Mucosa of descending colon (tissue), 3 donors: Measurements from ENCODE around the gene TRAM2. TPM values are rescaled to one million over a fixed set of nuclear protein-coding genes. Genes with fewer than 3 reads are reported as not detected.

Experiments
- ATAC-seq: fragments of 200-7000 bp; cut with Tn5 transposase; one replicate; pipeline ENCODE4 v1.9.1; 2020; ENCODE audit warnings: mild to moderate bottlenecking, moderate library complexity
- DNase-seq, 3 donors: peaks; one replicate each; pipeline ENCODE4 v3.0.0-alpha.2; 2020
- H3K36me3 ChIP-seq: fragments of 200-600 bp; one replicate; pipeline ENCODE4 v1.8.0; 2021; ENCODE audit warnings: low read depth, mild to moderate bottlenecking
- H3K4me1 ChIP-seq: fragments of 200-600 bp; one replicate; pipeline ENCODE4 v1.8.0; 2021; ENCODE audit warnings: low read depth, mild to moderate bottlenecking
- H3K4me3 ChIP-seq: fragments of 200-600 bp; one replicate; pipeline ENCODE4 v1.8.0; 2021; ENCODE audit warnings: mild to moderate bottlenecking
- H3K9me3 ChIP-seq: fragments of 200-600 bp; one replicate; pipeline ENCODE4 v1.8.0; 2021; ENCODE audit warnings: mild to moderate bottlenecking
- CTCF ChIP-seq: fragments of 200-600 bp; IDR thresholded peaks from one replicate; pipeline ENCODE4 v1.8.0; 2022; ENCODE audit warnings: antibody characterized with exemption, mild to moderate bottlenecking
- intact Hi-C, 2 donors: fragments of 100-400 bp; cut with DNase I in 1 of 2; cut with micrococcal nuclease in 1 of 2; formaldehyde crosslinking; loops; one replicate each; pipeline versions ENCODE4 v1.11.0 to v1.11.1; 2022; cut with DNase I, micrococcal nuclease
- total RNA-seq, 3 donors: library from RNA; stranded (reverse); fragmentation: NEBNext Ultra II Directional in 2 of 3; extraction: Animal tissue kit (Norgen Biotek cat#: 25700) in 2 of 3; gene quantifications; one replicate each; pipeline versions ENCODE4 v1.2.1 to v1.2.4, GENCODE V29; 2021 to 2023
- donor health status: DM: no; HTN: no; CAD: no; lungs with moderate emphysema.
- donor health status: DM: no; HTN: no; CAD: no.
- donor health status: DM: no; HTN: yes; CAD: no.

TRAM2 gene
- total RNA-seq, 3 donors from 2014 or later, result 20.3 to 25.0 (median 24.1) TPM

- no peak overlapping the region for H3K4me3 ChIP-seq
- DNase-seq (no peak), ATAC-seq (no peak)
- intact Hi-C loops, result no loop called here
- TF ChIP-seq CTCF, result no peak
- H3K4me1 ChIP-seq, result no peaks in the 10 kb centered on the region
- no peaks in the 10 kb centered on the region for H3K36me3 ChIP-seq
- no peaks in the 10 kb centered on the region for H3K9me3 ChIP-seq
Observed at GRCh38 chr6:52526634-52527033, 50.2 kb downstream of the TRAM2 start.

- no peak for ATAC-seq
- Histone ChIP-seq H3K36me3 (no peaks in the 10 kb centered on the region), H3K9me3 (no peaks in the 10 kb centered on the region), H3K4me3 (no peak overlapping the region), H3K4me1 (no peaks in the 10 kb centered on the region)
- TF ChIP-seq CTCF, result no peak
- DNase-seq, result no peak
- intact Hi-C loops, result no loop called here
Observed at GRCh38 chr6:52524918-52525317, 51.9 kb downstream of the TRAM2 start.

- Histone ChIP-seq H3K36me3 (no peaks in the 10 kb centered on the region), H3K4me3 (no peak overlapping the region), H3K4me1 (no peaks in the 10 kb centered on the region), H3K9me3 (no peaks in the 10 kb centered on the region)
- no peak for DNase-seq
- TF ChIP-seq CTCF, result no peak
- no peak for ATAC-seq
- intact Hi-C loops, result no loop called here
Observed at GRCh38 chr6:52523378-52524142, 53.3 kb downstream of the TRAM2 start.

GRCh38 chr6:52522655-52523054 is 54.2 kb downstream of the TRAM2 start:
- Histone ChIP-seq H3K4me1 (no peaks in the 10 kb centered on the region), H3K9me3 (no peaks in the 10 kb centered on the region), H3K36me3 (no peaks in the 10 kb centered on the region), H3K4me3 (no peak overlapping the region)
- ATAC-seq (no peak), DNase-seq (no peak)
- TF ChIP-seq CTCF, result no peak
- intact Hi-C loops, result no loop called here

GRCh38 chr6:52522151-52522626 is 54.7 kb downstream of the TRAM2 start:
- DNase-seq (no peak), ATAC-seq (peak; percentile 32)
- no peak overlapping the region for H3K4me3 ChIP-seq
- intact Hi-C loops, result no loop called here
- H3K4me1 ChIP-seq, result no peaks in the 10 kb centered on the region
- no peaks in the 10 kb centered on the region for H3K36me3 ChIP-seq
- no peak for TF ChIP-seq CTCF
- no peaks in the 10 kb centered on the region for H3K9me3 ChIP-seq
